GM12875 (cell line): ENCODE results near the gene GATA1.

ENCODE experiments used
- H3K4me3 ChIP-seq: one replicate; pipeline ENCODE4 v1.5.1; 2011; ENCODE audit warnings: low read depth, low read length, control low read depth
- CTCF ChIP-seq: IDR thresholded peaks from 2 replicates; pipeline ENCODE4 v1.5.1; 2011; ENCODE audit warnings: low read depth, mild to moderate bottlenecking, control low read depth, inconsistent platforms, low read length, moderate library complexity, borderline replicate concordance; ENCODE audit not compliant: insufficient read depth

Gene GATA1

GRCh38 chrX:48786341-48786800 is at the start of gene GATA1:
Gene GATA1, plus strand, starts transcription at chrX:48786590. Its CDS starts 4,520 bp downstream, at chrX:48791110.
- no peak for TF ChIP-seq CTCF

GRCh38 chrX:48736878-48737212 is 49.5 kb upstream of the GATA1 start:
- TF ChIP-seq CTCF = no peak
- H3K4me3 ChIP-seq = peak overlapping the region; percentile 34

More at GRCh38 chrX:48786341-48786800, at the start of gene GATA1:
- no peak within 1 kb of the TSS for H3K4me3 ChIP-seq

- no peak for TF ChIP-seq CTCF
- H3K4me3 ChIP-seq = peak overlapping the region; percentile 46
These were observed 49.0 kb upstream of the GATA1 start for GRCh38 chrX:48737213-48737938.

- no peak for TF ChIP-seq CTCF
- H3K4me3 ChIP-seq = peak overlapping the region; percentile 46
These were observed 48.5 kb upstream of the GATA1 start for GRCh38 chrX:48737940-48738339.

GRCh38 chrX:48741834-48742233 is 44.6 kb upstream of the GATA1 start:
- no peak overlapping the region for H3K4me3 ChIP-seq
- TF ChIP-seq CTCF = no peak

- H3K4me3 ChIP-seq = no peak overlapping the region
- no peak for TF ChIP-seq CTCF
These were observed 41.2 kb upstream of the GATA1 start for GRCh38 chrX:48745222-48745621.

- no peak for TF ChIP-seq CTCF
- H3K4me3 ChIP-seq = no peak overlapping the region
These were observed 38.9 kb upstream of the GATA1 start for GRCh38 chrX:48747415-48748016.
